OCI-LY1 (cell line): Measurements from ENCODE around the gene HCST.

Experiments used
- EZH2 ChIP-seq: fragments of 200-600 bp; sonication (generic), shearing (Covaris generic); IDR thresholded peaks from 2 replicates; pipeline ENCODE4 v1.8.0; 2017; ENCODE audit warnings: borderline replicate concordance, mixed run types, mild to moderate bottlenecking, antibody characterized with exemption, low read length, moderate library complexity, mixed read lengths
- TF ChIP-seq, protein P1 (sequence below): fragments of 200-600 bp; sonication (generic), shearing (Covaris generic); IDR thresholded peaks from 2 replicates; pipeline ENCODE4 v1.5.1; 2017; ENCODE audit warnings: mild to moderate bottlenecking, antibody characterized with exemption, low read length, moderate library complexity, mixed read lengths

GRCh38 chr19:35909684-35910035, 7.3 kb downstream of the HCST start:
- TF ChIP-seq EZH2: no peak
- TF ChIP-seq, protein P1, sequence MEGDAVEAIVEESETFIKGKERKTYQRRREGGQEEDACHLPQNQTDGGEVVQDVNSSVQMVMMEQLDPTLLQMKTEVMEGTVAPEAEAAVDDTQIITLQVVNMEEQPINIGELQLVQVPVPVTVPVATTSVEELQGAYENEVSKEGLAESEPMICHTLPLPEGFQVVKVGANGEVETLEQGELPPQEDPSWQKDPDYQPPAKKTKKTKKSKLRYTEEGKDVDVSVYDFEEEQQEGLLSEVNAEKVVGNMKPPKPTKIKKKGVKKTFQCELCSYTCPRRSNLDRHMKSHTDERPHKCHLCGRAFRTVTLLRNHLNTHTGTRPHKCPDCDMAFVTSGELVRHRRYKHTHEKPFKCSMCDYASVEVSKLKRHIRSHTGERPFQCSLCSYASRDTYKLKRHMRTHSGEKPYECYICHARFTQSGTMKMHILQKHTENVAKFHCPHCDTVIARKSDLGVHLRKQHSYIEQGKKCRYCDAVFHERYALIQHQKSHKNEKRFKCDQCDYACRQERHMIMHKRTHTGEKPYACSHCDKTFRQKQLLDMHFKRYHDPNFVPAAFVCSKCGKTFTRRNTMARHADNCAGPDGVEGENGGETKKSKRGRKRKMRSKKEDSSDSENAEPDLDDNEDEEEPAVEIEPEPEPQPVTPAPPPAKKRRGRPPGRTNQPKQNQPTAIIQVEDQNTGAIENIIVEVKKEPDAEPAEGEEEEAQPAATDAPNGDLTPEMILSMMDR: no peak
